Colonic mucosa (tissue), 4 donors: ENCODE measurements around the gene PTPRN2. TPM values are rescaled to one million over a fixed set of nuclear protein-coding genes. Genes with fewer than 3 reads are reported as not detected.
"Not testable (repeated sequence)": the region's sequence is repeated elsewhere in the genome, so short reads cannot be mapped to it uniquely, and the experiment has no call there.

Source experiments
- DNase-seq: peaks from one replicate; pipeline ENCODE4 v3.0.0-alpha.2; 2020
- H3K27ac ChIP-seq: fragments of 200-600 bp; one replicate; pipeline ENCODE4 v1.8.0; 2021
- H3K27me3 ChIP-seq: fragments of 200-600 bp; one replicate; pipeline ENCODE4 v1.8.0; 2021
- H3K36me3 ChIP-seq: fragments of 200-600 bp; one replicate; pipeline ENCODE4 v1.8.0; 2021
- H3K4me1 ChIP-seq: fragments of 200-600 bp; one replicate; pipeline ENCODE4 v1.8.0; 2021; ENCODE audit warnings: mild to moderate bottlenecking
- H3K4me3 ChIP-seq: fragments of 200-600 bp; one replicate; pipeline ENCODE4 v1.8.0; 2021
- H3K9ac ChIP-seq, 2 donors: one replicate each; pipeline ENCODE4 v1.7.0; 2013; ENCODE audit warnings: control low read depth in 2 of 2, low read depth in 2 of 2, low read length in 2 of 2
- H3K9me3 ChIP-seq: fragments of 200-600 bp; one replicate; pipeline ENCODE4 v1.8.0; 2021
- CTCF ChIP-seq: fragments of 200-600 bp; IDR thresholded peaks from one replicate; pipeline ENCODE4 v1.8.0; 2022; ENCODE audit warnings: antibody characterized with exemption, mild to moderate bottlenecking
- intact Hi-C: fragments of 100-400 bp; cut with DNase I; formaldehyde crosslinking; loops from one replicate; pipeline ENCODE4 v1.14.1; 2022
- total RNA-seq, 2 donors: library from RNA; stranded (reverse); fragmentation: NEBNext Ultra II Directional in 1 of 2; extraction: Animal tissue kit (Norgen Biotek cat#: 25700) in 1 of 2; gene quantifications; one replicate each; pipeline ENCODE4 v1.2.1, GENCODE V29; 2021
- donor health status: healthy.
- donor health status: DM: no; HTN: no; CAD: no.
- donor health status: DM: no; HTN: no; CAD: no.

The PTPRN2 gene
- total RNA-seq, 2 donors from 2014 or later, result 14.7 to 21.6 TPM

GRCh38 chr7:158257516-158258410 lies 329.9 kb downstream of the PTPRN2 start:
- H3K36me3 ChIP-seq, result no peaks in the 10 kb centered on the region
- no peaks in the 10 kb centered on the region for H3K27me3 ChIP-seq
- no peak overlapping the region for H3K27ac ChIP-seq
- no peak for DNase-seq
- H3K4me1 ChIP-seq, result no peaks in the 10 kb centered on the region
- intact Hi-C loops, result no loop called here
- no peaks in the 10 kb centered on the region for H3K9me3 ChIP-seq
- H3K9ac ChIP-seq, result no peak overlapping the region
- H3K4me3 ChIP-seq, result no peak overlapping the region
- no peak for TF ChIP-seq CTCF

DNA sequence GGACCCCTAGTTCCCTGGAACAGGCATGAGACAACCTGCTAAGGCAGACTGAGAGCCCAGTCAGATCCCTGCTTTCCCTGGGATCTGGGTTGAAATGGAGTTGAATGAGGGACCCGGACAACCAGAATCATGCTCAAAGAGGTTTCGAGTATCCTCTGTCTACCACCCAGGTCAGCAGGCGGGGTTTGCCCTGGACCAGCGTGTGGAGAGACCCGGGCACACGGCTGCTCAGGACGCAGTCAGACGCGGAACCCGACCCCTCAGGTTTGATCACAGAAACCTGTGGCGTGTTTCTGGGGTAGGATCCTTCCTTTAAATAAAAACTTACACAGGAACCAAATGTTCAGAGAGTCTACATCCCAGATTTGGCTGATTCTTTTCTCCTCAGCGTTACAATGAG lies 330.6 kb downstream of the PTPRN2 start:
- Histone ChIP-seq H3K27ac (no peak overlapping the region), H3K4me1 (no peaks in the 10 kb centered on the region), H3K27me3 (no peaks in the 10 kb centered on the region), H3K36me3 (no peaks in the 10 kb centered on the region), H3K9me3 (no peaks in the 10 kb centered on the region), H3K9ac (no peak overlapping the region), H3K4me3 (no peak overlapping the region)
- TF ChIP-seq CTCF, result no peak
- intact Hi-C loops, result no loop called here
- DNase-seq, result no peak

- TF ChIP-seq CTCF, result no peak
- intact Hi-C loops, result no loop called here
- Histone ChIP-seq H3K9me3 (no peaks in the 10 kb centered on the region), H3K27ac (no peak overlapping the region), H3K27me3 (no peaks in the 10 kb centered on the region), H3K4me1 (no peaks in the 10 kb centered on the region), H3K9ac (no peak overlapping the region), H3K4me3 (no peak overlapping the region), H3K36me3 (no peaks in the 10 kb centered on the region)
- no peak for DNase-seq
Observed at GRCh38 chr7:158256091-158256816, 331.4 kb downstream of the PTPRN2 start.

DNA sequence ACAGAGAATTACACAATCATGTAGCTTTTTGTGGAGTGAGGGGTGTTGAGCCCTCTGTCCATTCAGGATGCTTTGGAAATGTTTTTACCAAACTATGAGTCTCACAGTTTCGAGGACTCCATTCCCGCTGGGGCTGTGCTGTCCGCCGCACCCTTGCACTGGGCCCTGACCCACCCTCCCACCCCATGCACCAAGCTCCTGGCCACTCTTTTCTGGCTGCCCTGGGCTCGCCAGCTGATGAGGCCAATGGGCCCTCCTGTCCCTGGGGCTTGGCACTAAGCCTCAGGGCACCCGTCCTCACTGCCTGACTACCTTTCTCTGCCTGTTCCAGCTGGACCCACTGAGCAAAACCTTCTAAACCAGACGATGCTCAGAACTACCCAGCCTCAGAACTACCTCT lies 332.1 kb downstream of the PTPRN2 start:
- H3K4me3 ChIP-seq, result no peak overlapping the region
- no peak for TF ChIP-seq CTCF
- intact Hi-C loops, result no loop called here
- no peak overlapping the region for H3K9ac ChIP-seq
- H3K27ac ChIP-seq, result no peak overlapping the region
- H3K4me1 ChIP-seq, result no peaks in the 10 kb centered on the region
- no peaks in the 10 kb centered on the region for H3K27me3 ChIP-seq
- H3K36me3 ChIP-seq, result no peaks in the 10 kb centered on the region
- no peaks in the 10 kb centered on the region for H3K9me3 ChIP-seq
- no peak for DNase-seq

DNA sequence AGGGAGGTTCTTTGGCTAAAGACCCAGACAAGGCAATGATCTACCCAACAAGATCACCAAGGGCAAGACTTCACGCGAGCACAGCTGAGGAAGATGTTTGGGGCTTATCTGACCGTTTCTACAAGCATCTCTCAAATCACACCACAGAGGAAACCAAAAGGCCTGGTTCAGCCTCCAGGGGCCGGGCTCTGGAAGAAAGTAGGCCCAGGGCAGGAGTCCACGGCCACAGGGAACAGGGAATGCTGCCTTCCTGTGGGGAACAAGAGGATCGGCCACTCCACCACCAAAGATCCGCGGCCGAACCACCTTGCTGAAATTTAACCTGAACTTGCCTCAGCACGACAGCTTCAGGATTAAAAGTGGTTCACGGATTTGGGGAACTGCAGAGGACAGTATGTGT lies 332.5 kb downstream of the PTPRN2 start:
- no peaks in the 10 kb centered on the region for H3K9me3 ChIP-seq
- no peaks in the 10 kb centered on the region for H3K4me1 ChIP-seq
- H3K36me3 ChIP-seq, result no peaks in the 10 kb centered on the region
- DNase-seq, result no peak
- no peak overlapping the region for H3K9ac ChIP-seq
- intact Hi-C loops, result no loop called here
- H3K27ac ChIP-seq, result no peak overlapping the region
- TF ChIP-seq CTCF, result no peak
- H3K4me3 ChIP-seq, result no peak overlapping the region
- H3K27me3 ChIP-seq, result no peaks in the 10 kb centered on the region

- H3K9me3 ChIP-seq, H3K27me3 ChIP-seq, H3K36me3 ChIP-seq, H3K4me1 ChIP-seq, H3K27ac ChIP-seq, H3K4me3 ChIP-seq, intact Hi-C loops, H3K9ac ChIP-seq, DNase-seq: not testable (repeated sequence)
Observed at GRCh38 chr7:158253670-158254045, 334.0 kb downstream of the PTPRN2 start.
